Keratinocyte (primary cell): ENCODE results near the gene NR1D2.

Experiments used
- EZH2 ChIP-seq: IDR thresholded peaks from one replicate; pipeline ENCODE4 v1.6.1; 2012; ENCODE audit warnings: inconsistent platforms, mild to moderate bottlenecking, low read length, moderate library complexity
- TF ChIP-seq, protein P1 (sequence below), 3 experiments: IDR thresholded peaks in 1 of 3; conservative IDR thresholded peaks in 1 of 3; optimal IDR thresholded peaks in 1 of 3; 2 replicates in 2 of 3; 3 replicates in 1 of 3; pipeline versions ENCODE3 to v1.5.1; 2011; ENCODE audit warnings: low read length in 3 of 3, mild to moderate bottlenecking in 3 of 3, moderate library complexity in 2 of 3, control low read depth in 1 of 3, inconsistent platforms in 1 of 3; ENCODE audit not compliant: insufficient read depth in 2 of 3; ENCODE audit errors: extremely low read depth in 1 of 3

GRCh38 chr3:24025805-24026204 lies 80.7 kb downstream of the NR1D2 start:
- TF ChIP-seq, protein P1, sequence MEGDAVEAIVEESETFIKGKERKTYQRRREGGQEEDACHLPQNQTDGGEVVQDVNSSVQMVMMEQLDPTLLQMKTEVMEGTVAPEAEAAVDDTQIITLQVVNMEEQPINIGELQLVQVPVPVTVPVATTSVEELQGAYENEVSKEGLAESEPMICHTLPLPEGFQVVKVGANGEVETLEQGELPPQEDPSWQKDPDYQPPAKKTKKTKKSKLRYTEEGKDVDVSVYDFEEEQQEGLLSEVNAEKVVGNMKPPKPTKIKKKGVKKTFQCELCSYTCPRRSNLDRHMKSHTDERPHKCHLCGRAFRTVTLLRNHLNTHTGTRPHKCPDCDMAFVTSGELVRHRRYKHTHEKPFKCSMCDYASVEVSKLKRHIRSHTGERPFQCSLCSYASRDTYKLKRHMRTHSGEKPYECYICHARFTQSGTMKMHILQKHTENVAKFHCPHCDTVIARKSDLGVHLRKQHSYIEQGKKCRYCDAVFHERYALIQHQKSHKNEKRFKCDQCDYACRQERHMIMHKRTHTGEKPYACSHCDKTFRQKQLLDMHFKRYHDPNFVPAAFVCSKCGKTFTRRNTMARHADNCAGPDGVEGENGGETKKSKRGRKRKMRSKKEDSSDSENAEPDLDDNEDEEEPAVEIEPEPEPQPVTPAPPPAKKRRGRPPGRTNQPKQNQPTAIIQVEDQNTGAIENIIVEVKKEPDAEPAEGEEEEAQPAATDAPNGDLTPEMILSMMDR (optimal IDR thresholded peaks at IDR 0.05 in 1 of 3, IDR thresholded peaks at IDR 0.05 in 1 of 3, conservative IDR thresholded peaks at IDR 0.05 in 1 of 3; ENCODE audit: extremely low read depth in 1 of 3, insufficient read depth in 2 of 3, low read length in 3 of 3), result no peak
- no peak for TF ChIP-seq EZH2
